Gastroesophageal sphincter (tissue), 4 donors: ENCODE results near the gene CELSR1. TPM values are rescaled to one million over a fixed set of nuclear protein-coding genes. Genes with fewer than 3 reads are reported as not detected.

ENCODE experiments used
- ATAC-seq: fragments of 150-250 bp; one replicate; pipeline ENCODE4 v1.9.1; 2016; ENCODE audit warnings: mild to moderate bottlenecking, moderate library complexity
- H3K27ac ChIP-seq, 4 donors: fragments of 200-600 bp; sonication (generic) in 3 of 4; 1 replicate in 3 of 4; 2 replicates in 1 of 4; pipeline ENCODE4 v1.5.1; 2016 to 2019
- H3K27me3 ChIP-seq: fragments of 200-600 bp; sonication (generic); one replicate; pipeline ENCODE4 v1.5.1; 2019
- H3K36me3 ChIP-seq, 2 donors: fragments of 200-600 bp; sonication (generic); one replicate each; pipeline ENCODE4 v1.5.1; 2019; ENCODE audit warnings: control low read depth in 1 of 2
- H3K4me1 ChIP-seq, 3 donors: fragments of 200-600 bp; sonication (generic); 1 replicate in 2 of 3; 2 replicates in 1 of 3; pipeline ENCODE4 v1.5.1; 2016 to 2019; ENCODE audit warnings: control low read depth in 2 of 3
- H3K4me3 ChIP-seq, 2 donors: fragments of 200-600 bp; sonication (generic); one replicate each; pipeline ENCODE4 v1.5.1; 2019; ENCODE audit warnings: mild to moderate bottlenecking in 1 of 2, moderate library complexity in 1 of 2
- H3K9me3 ChIP-seq, 3 donors: fragments of 200-600 bp; sonication (generic); one replicate each; pipeline ENCODE4 v1.5.1; 2017 to 2019; ENCODE audit warnings: control low read depth in 2 of 3
- EP300 ChIP-seq: sonication (generic); formaldehyde crosslinking; IDR thresholded peaks from one replicate; pipeline ENCODE4 v1.6.1; 2017; ENCODE audit warnings: antibody characterized with exemption, mild to moderate bottlenecking
- POLR2A ChIP-seq, 2 donors: fragments of 450-650 bp; IDR thresholded peaks; one replicate each; pipeline ENCODE4 v1.6.1; 2017; ENCODE audit warnings: antibody characterized with exemption in 2 of 2, mild to moderate bottlenecking in 2 of 2, moderate library complexity in 1 of 2
- POLR2AphosphoS5 ChIP-seq: sonication (generic); formaldehyde crosslinking; IDR thresholded peaks from one replicate; pipeline ENCODE4 v1.6.1; 2017; ENCODE audit warnings: antibody characterized with exemption
- WGBS, 2 donors: methylation state at CpG; one replicate each; pipeline ENCODE4 v1.1.5; 2018; ENCODE audit warnings: low coverage in 1 of 2; 5-methylcytosine and 5-hydroxymethylcytosine counted together
- total RNA-seq, 4 donors: library from RNA; depleted of rRNA; stranded (reverse); fragments of >200 nt; gene quantifications; one replicate each; pipeline ENCODE4 v1.1.0, GENCODE V29; 2016
- TF ChIP-seq, protein P1 (sequence below), 4 experiments: fragments of 200-600 bp in 2 of 4; fragments of 450-650 bp in 2 of 4; sonication (generic) in 1 of 4; IDR thresholded peaks; one replicate each; pipeline ENCODE4 v1.5.1; 2017 to 2019; ENCODE audit warnings: antibody characterized with exemption in 4 of 4, mild to moderate bottlenecking in 2 of 4, moderate library complexity in 2 of 4

The CELSR1 gene
- total RNA-seq, 4 donors from 2014 or later = 1.7 to 4.8 (median 4.3) TPM

DNA sequence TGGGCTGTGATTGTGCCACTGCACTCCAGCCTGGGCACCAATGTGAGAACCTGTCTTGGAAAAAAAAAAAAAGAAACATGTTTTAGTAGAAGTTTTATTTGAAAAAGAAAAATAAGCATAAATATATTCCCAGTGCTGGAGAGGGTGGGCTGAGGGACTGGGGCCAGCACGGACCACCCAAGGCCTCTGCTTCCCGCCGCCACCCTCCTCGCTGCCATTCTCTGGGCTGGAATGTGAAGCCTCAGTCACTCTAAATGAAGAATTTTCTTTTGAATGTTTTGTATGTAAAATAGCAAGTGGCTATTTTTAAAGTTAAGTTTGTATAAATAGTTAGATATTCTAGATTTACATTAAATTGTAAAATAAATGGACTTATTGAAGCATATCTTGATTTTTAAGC is 207.0 kb downstream of the CELSR1 start:
- Histone ChIP-seq H3K9me3 (no peaks in the 10 kb centered on the region), H3K27me3 (no peaks in the 10 kb centered on the region), H3K4me1 (peaks cover 0 to 9% (median 0%) of the 10 kb centered on the region in 3 donors), H3K27ac (no peak overlapping the region), H3K4me3 (no peak overlapping the region), H3K36me3 (no peaks in the 10 kb centered on the region)
- TF ChIP-seq, protein P1, sequence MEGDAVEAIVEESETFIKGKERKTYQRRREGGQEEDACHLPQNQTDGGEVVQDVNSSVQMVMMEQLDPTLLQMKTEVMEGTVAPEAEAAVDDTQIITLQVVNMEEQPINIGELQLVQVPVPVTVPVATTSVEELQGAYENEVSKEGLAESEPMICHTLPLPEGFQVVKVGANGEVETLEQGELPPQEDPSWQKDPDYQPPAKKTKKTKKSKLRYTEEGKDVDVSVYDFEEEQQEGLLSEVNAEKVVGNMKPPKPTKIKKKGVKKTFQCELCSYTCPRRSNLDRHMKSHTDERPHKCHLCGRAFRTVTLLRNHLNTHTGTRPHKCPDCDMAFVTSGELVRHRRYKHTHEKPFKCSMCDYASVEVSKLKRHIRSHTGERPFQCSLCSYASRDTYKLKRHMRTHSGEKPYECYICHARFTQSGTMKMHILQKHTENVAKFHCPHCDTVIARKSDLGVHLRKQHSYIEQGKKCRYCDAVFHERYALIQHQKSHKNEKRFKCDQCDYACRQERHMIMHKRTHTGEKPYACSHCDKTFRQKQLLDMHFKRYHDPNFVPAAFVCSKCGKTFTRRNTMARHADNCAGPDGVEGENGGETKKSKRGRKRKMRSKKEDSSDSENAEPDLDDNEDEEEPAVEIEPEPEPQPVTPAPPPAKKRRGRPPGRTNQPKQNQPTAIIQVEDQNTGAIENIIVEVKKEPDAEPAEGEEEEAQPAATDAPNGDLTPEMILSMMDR (IDR thresholded peaks at IDR 0.05) = no peak
- TF ChIP-seq POLR2AphosphoS5 = no peak
- TF ChIP-seq EP300 = no peak
- no peak for TF ChIP-seq POLR2A (IDR thresholded peaks at IDR 0.05)
- ATAC-seq = no peak
- 88 to 95% methylated on average over 4 of the region's 4 CpGs for WGBS, 2 donors

DNA sequence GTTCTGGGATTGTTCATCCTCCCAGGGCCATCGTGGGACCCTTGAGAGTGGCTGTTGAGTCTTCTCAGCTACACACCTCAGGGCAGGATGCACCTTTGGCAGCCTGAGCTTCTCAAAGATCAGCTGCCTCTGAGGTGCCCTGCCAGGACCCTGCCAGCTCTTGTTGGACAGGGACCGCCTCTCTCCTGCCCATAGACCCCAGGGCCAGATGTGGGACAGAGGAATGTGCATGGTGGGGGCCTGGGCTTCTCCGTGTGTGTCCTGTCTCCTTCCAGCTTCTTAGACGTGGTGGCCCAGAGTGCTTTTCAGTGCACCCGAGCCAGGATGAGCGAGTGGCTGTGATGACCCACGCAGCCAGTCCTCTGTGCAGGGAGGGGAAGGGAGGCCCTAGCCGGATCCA is 207.8 kb downstream of the CELSR1 start:
- TF ChIP-seq, protein P1 (IDR thresholded peaks at IDR 0.05) = no peak
- TF ChIP-seq EP300 (no peak), POLR2AphosphoS5 (no peak), POLR2A (IDR thresholded peaks at IDR 0.05) (no peak)
- Histone ChIP-seq H3K27me3 (no peaks in the 10 kb centered on the region), H3K27ac (no peak overlapping the region), H3K36me3 (no peaks in the 10 kb centered on the region), H3K9me3 (no peaks in the 10 kb centered on the region), H3K4me3 (no peak overlapping the region), H3K4me1 (peaks cover 0 to 3% (median 0%) of the 10 kb centered on the region in 3 donors)
- ATAC-seq = no peak
- WGBS, 2 donors = 100% methylated on average over 1 of the region's 8 CpGs; no CpG with 5 or more reads in 1 of the 2 donors

DNA sequence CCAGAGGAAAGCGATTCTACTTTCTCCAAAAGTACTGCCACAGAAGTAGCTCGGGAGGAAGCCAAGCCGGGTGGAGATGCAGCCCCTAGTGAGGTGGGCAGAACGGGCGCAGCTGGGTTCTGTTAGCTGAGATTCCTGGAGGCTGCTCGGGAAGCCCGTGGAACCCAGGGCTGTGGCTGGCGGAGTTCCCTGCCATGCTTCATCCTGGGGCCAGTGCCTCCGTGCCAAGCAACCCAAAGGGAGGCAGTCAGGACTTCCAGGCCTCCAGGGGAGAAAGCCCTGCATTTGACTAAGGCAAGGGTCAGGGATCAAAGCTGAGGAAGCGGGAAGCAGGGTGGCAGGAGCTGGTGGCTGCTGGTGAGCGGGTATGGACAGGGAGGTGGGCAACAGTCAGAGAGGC is 208.6 kb downstream of the CELSR1 start:
- TF ChIP-seq, protein P1 (IDR thresholded peaks at IDR 0.05) = no peak
- no peak for TF ChIP-seq POLR2AphosphoS5
- TF ChIP-seq EP300 = no peak
- no peak for TF ChIP-seq POLR2A (IDR thresholded peaks at IDR 0.05)
- H3K27me3 ChIP-seq = no peaks in the 10 kb centered on the region
- H3K9me3 ChIP-seq = no peaks in the 10 kb centered on the region
- 70% methylated on average over 1 of the region's 11 CpGs; no CpG with 5 or more reads in 1 of the 2 donors for WGBS, 2 donors
- H3K36me3 ChIP-seq = no peaks in the 10 kb centered on the region
- H3K27ac ChIP-seq = no peak overlapping the region
- H3K4me3 ChIP-seq = no peak overlapping the region
- ATAC-seq = no peak
- H3K4me1 ChIP-seq = no peaks in the 10 kb centered on the region

DNA sequence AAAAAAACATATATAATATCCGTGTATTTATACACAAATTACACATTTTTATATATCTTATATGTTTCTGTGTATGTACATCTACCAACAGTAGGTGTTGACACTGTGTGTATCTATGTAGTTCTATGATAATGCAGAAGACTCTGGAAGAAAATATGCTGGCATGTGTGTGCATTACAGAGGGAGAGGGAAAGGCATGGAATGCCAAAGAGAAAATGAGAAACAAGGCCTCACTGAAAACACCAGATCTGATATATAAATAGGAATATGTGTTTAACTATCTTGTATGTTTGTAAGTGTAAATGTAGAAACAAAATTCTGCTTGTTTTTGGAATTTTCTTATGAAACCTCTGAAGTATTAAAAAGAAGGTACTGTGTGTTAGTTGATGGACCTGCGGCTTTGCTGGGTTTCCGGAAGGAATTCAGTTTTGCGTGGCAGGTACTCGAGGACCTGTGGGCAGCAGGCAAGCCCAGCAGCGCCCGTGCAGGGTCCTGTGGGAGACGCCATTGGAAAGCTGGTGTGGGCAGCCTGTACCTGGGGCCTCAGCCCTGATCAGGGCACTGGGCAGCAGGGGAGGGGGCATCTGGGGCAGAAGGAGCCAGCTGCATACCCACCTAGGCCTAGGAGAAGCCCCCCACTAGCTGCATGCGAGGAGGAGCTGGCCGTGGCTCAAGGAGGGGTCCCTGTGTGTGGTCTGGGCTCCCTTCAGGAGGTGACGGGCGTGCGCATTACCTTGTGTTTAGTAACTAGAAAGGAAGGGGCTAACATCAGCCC is 209.5 kb downstream of the CELSR1 start:
- TF ChIP-seq POLR2AphosphoS5 = no peak
- TF ChIP-seq, protein P1 (IDR thresholded peaks at IDR 0.05) = no peak
- no peak for TF ChIP-seq POLR2A (IDR thresholded peaks at IDR 0.05)
- no peak for TF ChIP-seq EP300
- H3K36me3 ChIP-seq = no peaks in the 10 kb centered on the region
- no peak overlapping the region for H3K27ac ChIP-seq
- H3K9me3 ChIP-seq = no peaks in the 10 kb centered on the region
- no peaks in the 10 kb centered on the region for H3K4me1 ChIP-seq
- ATAC-seq = no peak
- no peak overlapping the region for H3K4me3 ChIP-seq
- no peaks in the 10 kb centered on the region for H3K27me3 ChIP-seq
- 83 to 86% methylated on average over 1 to 8 of the region's 13 CpGs for WGBS, 2 donors
